ENCODE measurements around the gene GNAQ.

- TF ChIP-seq CTCF (IDR thresholded peaks at IDR 0.05) = no peak
- no peak for TF ChIP-seq POLR2A (IDR thresholded peaks at IDR 0.05)
Measured at GRCh38 chr9:77697238-77697984, 334.2 kb downstream of the GNAQ start.

All from testis (tissue), 2 donors.